IMR-90 (cell line): ENCODE results near the gene MAP2K5. TPM values are rescaled to one million over a fixed set of nuclear protein-coding genes. Genes with fewer than 3 reads are reported as not detected.

Source experiments
- ATAC-seq: fragments of 200-7000 bp; cut with Tn5 transposase; 2 replicates; pipeline ENCODE4 v1.9.1; 2020; ENCODE audit warnings: low read depth, mild to moderate bottlenecking, moderate library complexity
- BruUV-seq: library from RNA; stranded (reverse); fragments of 400-500 nt; replicated peaks from 2 replicates; lab custom pipeline; 2021; lab: Mats Ljungman, UMichigan
- CTCF ChIA-PET: fragments of 300-600 bp; formaldehyde crosslinking; extraction: SDS; loops from one replicate; lab custom pipeline; 2021; ENCODE audit warnings: antibody characterized with exemption; lab: Yijun Ruan, JAX
- POLR2A ChIA-PET: fragments of 300-600 bp; sonication (Branson Sonifier 250); formaldehyde crosslinking; loops from one replicate; lab custom pipeline; 2022; ENCODE audit warnings: antibody characterized with exemption; ENCODE audit not compliant: unreplicated experiment; lab: Charles Lee
- DNase-seq: peaks from one replicate; pipeline ENCODE4 v3.0.0; 2013
- H2AFZ ChIP-seq: replicated peaks from 2 replicates; pipeline ENCODE3; 2013; ENCODE audit warnings: low read length, mild to moderate bottlenecking; ENCODE audit not compliant: poor library complexity
- H2AK5ac ChIP-seq: 2 replicates; pipeline ENCODE4 v1.6.1; 2013; ENCODE audit warnings: low read depth, low read length, inconsistent platforms
- H2AK9ac ChIP-seq: replicated peaks from 2 replicates; pipeline ENCODE3; 2013; ENCODE audit warnings: mild to moderate bottlenecking, low read depth, low read length, moderate library complexity; ENCODE audit not compliant: poor library complexity
- H2BK120ac ChIP-seq: 2 replicates; pipeline ENCODE4 v1.6.1; 2013; ENCODE audit warnings: low read depth, low read length, inconsistent platforms
- H2BK15ac ChIP-seq: 3 replicates; pipeline ENCODE4 v1.6.1; 2013; ENCODE audit warnings: low read depth, low read length, inconsistent platforms
- H2BK20ac ChIP-seq: 2 replicates; pipeline ENCODE4 v1.6.1; 2013; ENCODE audit warnings: low read depth, mild to moderate bottlenecking, inconsistent platforms, low read length, moderate library complexity
- H2BK5ac ChIP-seq: 2 replicates; pipeline ENCODE4 v1.6.1; 2013; ENCODE audit warnings: mild to moderate bottlenecking, low read depth, low read length, inconsistent platforms; ENCODE audit not compliant: poor library complexity, severe bottlenecking
- H3K14ac ChIP-seq: replicated peaks from 2 replicates; pipeline ENCODE4 v1.6.1; 2013; ENCODE audit warnings: low read depth, low read length, inconsistent platforms
- H3K18ac ChIP-seq: 2 replicates; pipeline ENCODE4 v1.6.1; 2013; ENCODE audit warnings: low read depth, low read length, control low read depth
- H3K23ac ChIP-seq: 2 replicates; pipeline ENCODE4 v1.6.1; 2013; ENCODE audit warnings: low read depth, low read length, inconsistent platforms
- H3K27ac ChIP-seq: 2 replicates; pipeline ENCODE4 v1.5.1; 2013; ENCODE audit warnings: mild to moderate bottlenecking, control low read depth, low read length; ENCODE audit not compliant: insufficient read depth
- H3K27me3 ChIP-seq: 2 replicates; pipeline ENCODE4 v1.6.1; 2013; ENCODE audit warnings: low read length; ENCODE audit not compliant: control insufficient read depth, insufficient read depth
- H3K36me3 ChIP-seq: 2 replicates; pipeline ENCODE4 v1.6.1; 2013; ENCODE audit warnings: low read length, mixed read lengths; ENCODE audit not compliant: control insufficient read depth, insufficient read depth
- H3K4ac ChIP-seq: 2 replicates; pipeline ENCODE4 v1.6.1; 2013; ENCODE audit warnings: low read depth, low read length, inconsistent platforms
- H3K4me1 ChIP-seq: 2 replicates; pipeline ENCODE4 v1.6.1; 2013; ENCODE audit warnings: low read length, mixed read lengths; ENCODE audit not compliant: control insufficient read depth, insufficient read depth
- H3K4me2 ChIP-seq: 2 replicates; pipeline ENCODE4 v1.6.1; 2013; ENCODE audit warnings: low read depth, mild to moderate bottlenecking, control low read depth, low read length, moderate library complexity
- H3K4me3 ChIP-seq: 2 replicates; pipeline ENCODE4 v1.5.1; 2013; ENCODE audit warnings: low read depth, mild to moderate bottlenecking, control low read depth, low read length, moderate library complexity; ENCODE audit not compliant: insufficient read depth
- H3K56ac ChIP-seq: 2 replicates; pipeline ENCODE4 v1.6.1; 2013; ENCODE audit warnings: low read length, inconsistent platforms; ENCODE audit not compliant: insufficient read depth; ENCODE audit errors: extremely low read depth
- H3K79me1 ChIP-seq, 2 experiments: 2 replicates each; pipeline ENCODE4 v1.6.1; 2013; ENCODE audit warnings: low read length in 2 of 2, inconsistent platforms in 1 of 2, low read depth in 1 of 2
- H3K9ac ChIP-seq: 2 replicates; pipeline ENCODE4 v1.6.1; 2013; ENCODE audit warnings: low read depth, low read length, control low read depth
- H3K9me1 ChIP-seq: 2 replicates; pipeline ENCODE4 v1.6.1; 2013; ENCODE audit warnings: low read length, inconsistent platforms; ENCODE audit not compliant: insufficient read depth
- H3K9me3 ChIP-seq: 2 replicates; pipeline ENCODE4 v1.6.1; 2013; ENCODE audit warnings: low read length; ENCODE audit not compliant: control insufficient read depth, insufficient read depth
- H4K20me1 ChIP-seq: 2 replicates; pipeline ENCODE4 v1.6.1; 2013; ENCODE audit warnings: low read length, inconsistent platforms; ENCODE audit not compliant: insufficient read depth
- H4K5ac ChIP-seq: 2 replicates; pipeline ENCODE4 v1.6.1; 2013; ENCODE audit warnings: mild to moderate bottlenecking, low read depth, low read length, control low read depth
- H4K8ac ChIP-seq, 2 experiments: 2 replicates each; pipeline ENCODE4 v1.6.1; 2013; ENCODE audit warnings: low read depth in 2 of 2, low read length in 2 of 2, control low read depth in 1 of 2, inconsistent platforms in 1 of 2
- H4K91ac ChIP-seq: 2 replicates; pipeline ENCODE4 v1.6.1; 2013; ENCODE audit warnings: low read depth, low read length, inconsistent platforms; ENCODE audit not compliant: insufficient read depth
- BHLHE40 ChIP-seq: fragments of 150-350 bp; IDR thresholded peaks from 2 replicates; pipeline ENCODE4 v1.6.1; 2016; ENCODE audit warnings: mild to moderate bottlenecking, low read depth, low read length
- CEBPB ChIP-seq: IDR thresholded peaks from 2 replicates; pipeline ENCODE4 v1.6.1; 2012; ENCODE audit warnings: low read depth, low read length, improper control_type of control experiment
- CHD1 ChIP-seq: IDR thresholded peaks from 2 replicates; pipeline ENCODE4 v1.6.1; 2012; ENCODE audit warnings: low read depth, low read length, improper control_type of control experiment
- CTCF ChIP-seq: conservative IDR thresholded peaks from 2 replicates; pipeline ENCODE4 v1.5.1; 2012; ENCODE audit warnings: mild to moderate bottlenecking, low read depth, low read length, improper control_type of control experiment
- ELK1 ChIP-seq: fragments of 150-350 bp; IDR thresholded peaks from 2 replicates; pipeline ENCODE4 v1.6.1; 2016; ENCODE audit warnings: low read depth, mild to moderate bottlenecking, low read length, moderate library complexity, borderline replicate concordance
- FOS ChIP-seq: fragments of 150-350 bp; IDR thresholded peaks from 2 replicates; pipeline ENCODE4 v1.6.1; 2016; ENCODE audit warnings: low read depth, low read length
- MAFK ChIP-seq: IDR thresholded peaks from 2 replicates; pipeline ENCODE4 v1.6.1; 2012; ENCODE audit warnings: low read depth, low read length, improper control_type of control experiment
- MAZ ChIP-seq: IDR thresholded peaks from 2 replicates; pipeline ENCODE4 v1.6.1; 2012; ENCODE audit warnings: low read depth, mild to moderate bottlenecking, low read length, improper control_type of control experiment, moderate library complexity, borderline replicate concordance
- MXI1 ChIP-seq: IDR thresholded peaks from 2 replicates; pipeline ENCODE4 v1.6.1; 2012; ENCODE audit warnings: low read depth, mild to moderate bottlenecking, low read length, moderate library complexity, borderline replicate concordance
- NFE2L2 ChIP-seq: fragments of 150-350 bp; IDR thresholded peaks from 2 replicates; pipeline ENCODE4 v1.6.1; 2016; ENCODE audit warnings: low read depth, mild to moderate bottlenecking, low read length
- POLR2A ChIP-seq: IDR thresholded peaks from 2 replicates; pipeline ENCODE4 v1.6.1; 2012; ENCODE audit warnings: mild to moderate bottlenecking, low read depth, low read length
- RAD21 ChIP-seq: IDR thresholded peaks from 2 replicates; pipeline ENCODE4 v1.6.1; 2012; ENCODE audit warnings: low read length, improper control_type of control experiment
- RCOR1 ChIP-seq: IDR thresholded peaks from 2 replicates; pipeline ENCODE4 v1.6.1; 2012; ENCODE audit warnings: mild to moderate bottlenecking, low read length, improper control_type of control experiment; ENCODE audit not compliant: insufficient replicate concordance
- RFX5 ChIP-seq: IDR thresholded peaks from 2 replicates; pipeline ENCODE4 v1.8.0; 2012; ENCODE audit warnings: low read depth, mild to moderate bottlenecking, low read length, moderate library complexity
- SMC3 ChIP-seq: fragments of 150-350 bp; IDR thresholded peaks from 2 replicates; pipeline ENCODE4 v1.6.1; 2016; ENCODE audit warnings: low read depth, mild to moderate bottlenecking, antibody characterized with exemption, low read length, moderate library complexity
- WGBS, 2 experiments: methylation state at CpG; one replicate each; pipeline versions ENCODE4 v1.1.5 to v1.1.7; 2013; ENCODE audit warnings: missing lambda C conversion rate in 2 of 2; ENCODE audit not compliant: insufficient read length in 1 of 2; ENCODE audit errors: extremely low coverage in 2 of 2; 5-methylcytosine and 5-hydroxymethylcytosine counted together
- dilution Hi-C: fragments of 300-500 bp; cut with HindIII; formaldehyde crosslinking; loops from one replicate; pipeline ENCODE4 v1.14.3; 2018; ENCODE audit warnings: low sequenced_read_pairs; ENCODE audit not compliant: unreplicated experiment
- in situ Hi-C: fragments of 300-500 bp; cut with MboI; formaldehyde crosslinking; loops from 3 replicates; pipeline ENCODE4 v1.14.3; 2019; ENCODE audit warnings: low sequenced_read_pairs, inconsistent platforms, mixed read lengths
- intact Hi-C: fragments of 100-400 bp; cut with micrococcal nuclease; formaldehyde crosslinking; loops from 2 replicates; pipeline ENCODE4 v1.10.0; 2022
- polyA plus RNA-seq, 3 experiments: library from polyadenylated mRNA; depleted of rRNA; stranded (reverse); fragments of >200 nt; gene quantifications; 2 replicates each; pipeline ENCODE4 v1.2.3, GENCODE V29; 2012; ENCODE audit warnings: low replicate concordance in 1 of 3
- total RNA-seq: library from RNA; depleted of rRNA; stranded (reverse); fragments of >200 nt; gene quantifications from 2 replicates; pipeline ENCODE4 v1.2.3, GENCODE V29; 2012

The MAP2K5 gene
- total and polyA plus RNA-seq, 2 of the 4 experiments (the other 2 are of a cell fraction) = 1.6 to 6.1 TPM

- TF ChIP-seq ELK1 (no peak), NFE2L2 (no peak), FOS (no peak), CEBPB (no peak), POLR2A (no peak), CHD1 (no peak), CTCF (no peak), RAD21 (no peak), BHLHE40 (no peak), MXI1 (no peak), RFX5 (no peak), SMC3 (no peak), MAFK (no peak), MAZ (no peak), RCOR1 (no peak)
- DNase-seq (no peak), ATAC-seq (no peak)
- Histone ChIP-seq H3K18ac (no peak overlapping the region), H3K79me1 (peaks cover 3 to 7% of the 10 kb centered on the region in 2 experiments; a peak in 3 of 4 replicates), H3K9me3 (no peaks in the 10 kb centered on the region), H2AFZ (no peak overlapping the region), H3K36me3 (no peaks in the 10 kb centered on the region), H2BK120ac (no peak overlapping the region), H3K9me1 (no peaks in the 10 kb centered on the region), H4K20me1 (peaks cover 3% of the 10 kb centered on the region; the same call in 1 of the 2 replicates), H2BK15ac (no peak overlapping the region), H3K4ac (no peak overlapping the region), H2BK5ac (no peak overlapping the region), H2AK5ac (no peak overlapping the region), H3K4me3 (no peak overlapping the region), H3K9ac (no peak overlapping the region), H3K56ac (no peak overlapping the region), H4K8ac (no peak overlapping the region), H3K4me2 (no peak overlapping the region), H3K4me1 (peaks cover 2% of the 10 kb centered on the region; the same call in 1 of the 2 replicates), H3K27ac (no peak overlapping the region), H3K23ac (no peak overlapping the region), H3K14ac (no peak overlapping the region), H4K5ac (no peak overlapping the region), H2AK9ac (no peak overlapping the region), H2BK20ac (no peak overlapping the region), H4K91ac (no peak overlapping the region), H3K27me3 (no peaks in the 10 kb centered on the region)
- no CpG with 5 or more reads among the region's 3 CpGs for WGBS, 2 experiments
- in situ Hi-C loops (no loop called here), intact Hi-C loops (no loop called here), dilution Hi-C loops (no loop called here)
- POLR2A ChIA-PET = no interaction called here
- no TSS peak for BruUV-seq
- CTCF ChIA-PET = no interaction called here
Measured at GRCh38 chr15:67528513-67528912, 14.0 kb upstream of the MAP2K5 start.
